DMS114 treated with DMSO at 0.1 percent for 48 hours (cell line): ENCODE measurements around the gene ZNF594.
"Not testable (repeated sequence)": the region's sequence is repeated elsewhere in the genome, so short reads cannot be mapped to it uniquely, and the experiment has no call there.

Experiments used
- DNase-seq: peaks from one replicate; lab custom pipeline; 2025; ENCODE audit not compliant: unreplicated experiment; lab: John Stamatoyannopoulos, UW

Gene ZNF594

GRCh38 chr17:5137511-5138197, 54.0 kb downstream of the ZNF594 start:
- not testable (repeated sequence) for DNase-seq

GRCh38 chr17:5136580-5137412, 54.9 kb downstream of the ZNF594 start:
- not testable (repeated sequence) for DNase-seq

- no peak for DNase-seq
These were observed 55.7 kb downstream of the ZNF594 start for GRCh38 chr17:5135726-5136579.

GRCh38 chr17:5135131-5135712, 56.4 kb downstream of the ZNF594 start:
- not testable (repeated sequence) for DNase-seq

- not testable (repeated sequence) for DNase-seq
These were observed 57.1 kb downstream of the ZNF594 start for GRCh38 chr17:5134571-5134970.

- DNase-seq, result not testable (repeated sequence)
These were observed 57.7 kb downstream of the ZNF594 start for GRCh38 chr17:5133961-5134360.

GRCh38 chr17:5133311-5133710, 58.4 kb downstream of the ZNF594 start:
- DNase-seq, result no peak

- not testable (repeated sequence) for DNase-seq
These were observed 59.0 kb downstream of the ZNF594 start for GRCh38 chr17:5132503-5133225.

- not testable (repeated sequence) for DNase-seq
These were observed 59.7 kb downstream of the ZNF594 start for GRCh38 chr17:5131799-5132502.

GRCh38 chr17:5131146-5131715, 60.4 kb downstream of the ZNF594 start:
- no peak for DNase-seq

GRCh38 chr17:5130687-5131086, 61.0 kb downstream of the ZNF594 start:
- DNase-seq, result not testable (repeated sequence)

- DNase-seq, result not testable (repeated sequence)
These were observed 61.4 kb downstream of the ZNF594 start for GRCh38 chr17:5130261-5130660.

GRCh38 chr17:5129770-5130169, 61.9 kb downstream of the ZNF594 start:
- DNase-seq, result not testable (repeated sequence)
